HL-60 (cell line): ENCODE data around the gene ZNF593OS.

Experiments
- GABPA ChIP-seq: IDR thresholded peaks from 2 replicates; pipeline ENCODE4 v1.6.1; 2012; ENCODE audit warnings: low read depth
- TF ChIP-seq, protein P1 (sequence below): IDR thresholded peaks from one replicate; pipeline ENCODE4 v1.5.1; 2011; ENCODE audit warnings: low read length, control low read depth, inconsistent platforms; ENCODE audit not compliant: insufficient read depth

DNA sequence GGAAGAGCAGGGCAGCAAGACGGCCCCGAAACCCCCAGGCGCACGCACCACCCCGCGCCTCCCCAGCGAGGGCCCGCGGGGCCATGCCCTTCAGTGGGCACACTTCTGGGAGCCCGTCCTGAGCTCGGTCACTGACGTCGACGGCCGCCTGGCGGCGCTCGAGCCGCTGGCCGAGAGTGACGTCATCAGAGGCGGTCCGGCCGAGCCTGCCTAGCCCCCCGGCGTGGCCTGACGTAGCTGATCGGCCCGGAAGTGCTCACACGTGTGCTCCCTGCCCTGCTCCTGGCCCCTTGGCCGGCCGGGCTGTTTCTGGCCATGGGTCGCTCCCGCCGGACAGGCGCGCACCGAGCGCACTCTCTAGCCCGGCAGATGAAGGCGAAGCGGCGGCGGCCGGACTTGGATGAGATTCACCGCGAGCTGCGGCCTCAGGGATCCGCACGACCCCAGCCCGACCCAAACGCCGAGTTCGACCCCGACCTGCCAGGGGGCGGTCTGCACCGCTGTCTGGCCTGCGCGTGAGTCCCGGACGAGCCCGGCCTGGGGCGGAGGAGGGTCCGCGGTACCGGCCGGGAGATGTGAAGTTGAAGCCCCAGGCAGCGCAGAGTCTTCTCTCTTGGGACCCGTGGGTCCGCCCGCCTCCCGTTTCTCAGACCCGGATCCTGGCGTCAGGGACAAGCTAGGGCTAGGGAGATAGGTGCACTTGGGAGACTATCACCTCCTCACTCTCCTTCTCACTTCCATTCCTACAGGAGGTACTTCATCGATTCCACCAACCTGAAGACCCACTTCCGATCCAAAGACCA is 1.8 kb downstream of the ZNF593OS start, which contains the start of gene ZNF593:
- TF ChIP-seq, protein P1, sequence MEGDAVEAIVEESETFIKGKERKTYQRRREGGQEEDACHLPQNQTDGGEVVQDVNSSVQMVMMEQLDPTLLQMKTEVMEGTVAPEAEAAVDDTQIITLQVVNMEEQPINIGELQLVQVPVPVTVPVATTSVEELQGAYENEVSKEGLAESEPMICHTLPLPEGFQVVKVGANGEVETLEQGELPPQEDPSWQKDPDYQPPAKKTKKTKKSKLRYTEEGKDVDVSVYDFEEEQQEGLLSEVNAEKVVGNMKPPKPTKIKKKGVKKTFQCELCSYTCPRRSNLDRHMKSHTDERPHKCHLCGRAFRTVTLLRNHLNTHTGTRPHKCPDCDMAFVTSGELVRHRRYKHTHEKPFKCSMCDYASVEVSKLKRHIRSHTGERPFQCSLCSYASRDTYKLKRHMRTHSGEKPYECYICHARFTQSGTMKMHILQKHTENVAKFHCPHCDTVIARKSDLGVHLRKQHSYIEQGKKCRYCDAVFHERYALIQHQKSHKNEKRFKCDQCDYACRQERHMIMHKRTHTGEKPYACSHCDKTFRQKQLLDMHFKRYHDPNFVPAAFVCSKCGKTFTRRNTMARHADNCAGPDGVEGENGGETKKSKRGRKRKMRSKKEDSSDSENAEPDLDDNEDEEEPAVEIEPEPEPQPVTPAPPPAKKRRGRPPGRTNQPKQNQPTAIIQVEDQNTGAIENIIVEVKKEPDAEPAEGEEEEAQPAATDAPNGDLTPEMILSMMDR = peak; percentile 91
- peak; percentile 57 for TF ChIP-seq GABPA
